GM10266 (cell line): ENCODE results near the gene ESR2.

Experiments used
- DNase-seq: peaks from one replicate; pipeline ENCODE4 v3.0.0; 2012; ENCODE audit errors: extremely low spot score
- TF ChIP-seq, protein P1 (sequence below): IDR thresholded peaks from 2 replicates; pipeline ENCODE4 v1.5.1; 2012; ENCODE audit warnings: mild to moderate bottlenecking, low read depth; ENCODE audit not compliant: control insufficient read depth, insufficient read depth; ENCODE audit errors: missing control alignments

The ESR2 gene

DNA sequence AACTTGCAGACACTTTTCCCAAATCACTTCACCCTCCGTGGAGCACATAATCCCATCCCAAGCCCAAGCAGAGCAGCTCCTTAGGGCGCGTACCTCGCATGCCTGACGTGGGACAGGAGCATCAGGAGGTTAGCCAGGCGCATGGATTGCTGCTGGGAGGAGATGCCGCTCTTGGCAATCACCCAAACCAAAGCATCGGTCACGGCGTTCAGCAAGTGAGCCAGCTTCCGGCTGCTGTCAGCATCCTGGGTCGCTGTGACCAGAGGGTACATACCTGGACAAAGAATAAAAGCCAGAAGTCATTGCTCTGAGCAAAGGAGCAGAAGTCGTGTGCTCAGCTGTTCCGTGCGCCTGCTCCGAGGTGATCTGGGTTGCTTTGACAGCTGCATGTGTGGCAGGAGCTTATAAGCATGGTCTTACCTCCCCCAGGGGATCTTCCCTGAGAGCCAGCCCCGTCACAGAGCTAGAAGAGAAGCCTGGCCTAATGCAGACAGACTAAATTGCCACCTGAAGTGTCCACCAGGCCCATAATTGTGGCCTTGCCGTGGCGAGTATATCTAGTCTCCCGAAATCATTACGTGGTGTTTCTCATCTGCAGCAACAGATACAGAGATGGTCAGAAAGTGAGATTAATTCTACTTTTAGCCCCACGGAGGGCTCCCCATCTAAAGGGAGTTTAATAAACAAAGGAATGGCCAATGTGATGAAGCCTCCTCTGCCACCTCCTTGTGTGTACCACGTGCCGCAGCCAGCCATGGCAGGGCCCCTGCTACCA, 59.1 kb downstream of the ESR2 start:
- DNase-seq, result no peak
- TF ChIP-seq, protein P1, sequence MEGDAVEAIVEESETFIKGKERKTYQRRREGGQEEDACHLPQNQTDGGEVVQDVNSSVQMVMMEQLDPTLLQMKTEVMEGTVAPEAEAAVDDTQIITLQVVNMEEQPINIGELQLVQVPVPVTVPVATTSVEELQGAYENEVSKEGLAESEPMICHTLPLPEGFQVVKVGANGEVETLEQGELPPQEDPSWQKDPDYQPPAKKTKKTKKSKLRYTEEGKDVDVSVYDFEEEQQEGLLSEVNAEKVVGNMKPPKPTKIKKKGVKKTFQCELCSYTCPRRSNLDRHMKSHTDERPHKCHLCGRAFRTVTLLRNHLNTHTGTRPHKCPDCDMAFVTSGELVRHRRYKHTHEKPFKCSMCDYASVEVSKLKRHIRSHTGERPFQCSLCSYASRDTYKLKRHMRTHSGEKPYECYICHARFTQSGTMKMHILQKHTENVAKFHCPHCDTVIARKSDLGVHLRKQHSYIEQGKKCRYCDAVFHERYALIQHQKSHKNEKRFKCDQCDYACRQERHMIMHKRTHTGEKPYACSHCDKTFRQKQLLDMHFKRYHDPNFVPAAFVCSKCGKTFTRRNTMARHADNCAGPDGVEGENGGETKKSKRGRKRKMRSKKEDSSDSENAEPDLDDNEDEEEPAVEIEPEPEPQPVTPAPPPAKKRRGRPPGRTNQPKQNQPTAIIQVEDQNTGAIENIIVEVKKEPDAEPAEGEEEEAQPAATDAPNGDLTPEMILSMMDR, result no peak

DNA sequence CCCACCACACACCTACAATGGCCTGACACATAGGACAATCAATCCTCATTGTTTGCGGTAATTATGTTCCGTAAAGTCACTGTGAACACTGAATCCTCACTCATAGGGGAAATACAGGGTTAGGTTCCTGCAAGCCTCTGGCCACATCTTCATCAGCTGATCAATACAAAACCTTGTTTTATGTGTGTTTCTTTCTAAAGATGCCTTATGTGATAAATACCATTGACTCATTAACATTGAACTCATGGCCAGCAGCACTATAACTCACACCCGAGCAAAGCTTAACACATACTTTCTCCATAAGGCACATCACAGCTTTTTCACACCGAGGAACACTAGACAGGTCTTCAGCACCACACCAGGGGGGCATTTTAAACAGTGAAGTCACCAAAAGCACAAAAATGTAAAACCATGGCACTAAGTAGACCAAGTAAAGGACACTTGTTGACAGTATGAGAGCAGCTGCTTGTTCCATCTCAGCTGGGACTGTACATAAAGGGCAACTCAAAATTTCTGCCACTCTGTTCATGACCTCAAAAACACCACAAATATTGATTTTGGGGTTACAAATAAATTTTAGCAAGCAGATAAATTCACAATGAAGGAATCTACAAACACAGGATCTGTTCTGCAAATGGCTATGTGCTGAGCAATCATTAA, 60.5 kb downstream of the ESR2 start:
- DNase-seq, result no peak
- TF ChIP-seq, protein P1, result no peak

GRCh38 chr14:64232944-64233343, 61.2 kb downstream of the ESR2 start:
- no peak for DNase-seq
- TF ChIP-seq, protein P1, result no peak

- no peak for DNase-seq
- TF ChIP-seq, protein P1, result no peak
These were observed 61.9 kb downstream of the ESR2 start for GRCh38 chr14:64232095-64232838.

DNA sequence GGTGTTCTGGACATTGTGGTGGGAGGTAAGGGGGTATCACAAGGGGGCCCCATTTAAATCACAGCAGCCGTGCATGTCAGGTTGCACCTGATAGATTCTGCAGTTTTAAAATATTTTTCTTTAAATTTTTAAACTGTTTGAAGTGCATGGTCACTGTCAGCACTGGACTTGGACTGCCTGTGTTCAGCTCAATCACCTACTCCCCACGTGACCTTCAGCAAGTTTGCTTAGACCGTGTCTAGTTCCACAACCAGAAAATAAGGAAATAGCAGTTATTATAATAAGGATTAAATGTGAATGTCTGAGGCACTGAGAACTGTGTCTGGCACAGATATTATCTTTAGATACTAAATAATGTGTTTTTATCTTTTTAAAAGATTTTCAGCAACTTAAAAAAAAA, 64.7 kb downstream of the ESR2 start:
- DNase-seq, result no peak

DNA sequence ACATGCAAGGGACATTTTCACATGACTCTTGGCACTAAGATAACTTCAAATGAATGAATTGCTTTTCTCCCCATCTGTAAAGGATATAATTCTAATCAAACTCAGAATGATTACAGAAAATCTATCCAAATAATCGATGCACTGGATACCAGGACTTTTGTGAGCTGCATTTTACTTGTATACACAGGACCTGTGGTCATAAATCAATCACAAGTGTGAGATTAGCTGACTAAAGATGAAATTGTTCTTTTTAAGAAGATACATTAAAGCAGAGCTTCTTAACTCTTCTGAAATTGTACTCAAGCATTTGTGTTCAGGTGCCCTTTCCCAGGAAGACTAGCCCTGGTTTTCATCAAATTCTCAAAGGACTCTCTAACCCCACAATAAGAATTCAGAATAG, 66.3 kb downstream of the ESR2 start:
- DNase-seq, result no peak
- TF ChIP-seq, protein P1, result no peak

More for the DNA sequence above, 64.7 kb downstream of the ESR2 start:
- TF ChIP-seq, protein P1, result no peak

- TF ChIP-seq, protein P1, result no peak
These were observed 68.9 kb downstream of the ESR2 start for GRCh38 chr14:64225151-64225757.

More at GRCh38 chr14:64225151-64225757, 68.9 kb downstream of the ESR2 start:
- DNase-seq, result no peak
